Endothelial cell of umbilical vein (primary cell): Measurements from ENCODE around the gene ADSS1. TPM values are rescaled to one million over a fixed set of nuclear protein-coding genes. Genes with fewer than 3 reads are reported as not detected.

Source experiments
- BruUV-seq: library from RNA; stranded (reverse); fragments of 400-500 nt; replicated peaks from 2 replicates; lab custom pipeline; 2021; lab: Mats Ljungman, UMichigan
- CTCF ChIA-PET: fragments of 300-600, 350-600 bp; sonication (Branson Sonifier 250); formaldehyde crosslinking; loops from one replicate; lab custom pipeline; 2021; ENCODE audit warnings: antibody characterized with exemption, inconsistent platforms; lab: Charles Lee
- POLR2A ChIA-PET: fragments of 300-600, 350-600 bp; sonication (Branson Sonifier 250); formaldehyde crosslinking; loops from one replicate; lab custom pipeline; 2021; ENCODE audit warnings: antibody characterized with exemption, inconsistent platforms; lab: Charles Lee
- DNase-seq: peaks from one replicate; pipeline ENCODE4 v3.0.0-alpha.2; 2011; ENCODE audit warnings: low read depth, low spot score
- FAIRE-seq: peaks from 2 replicates; lab custom pipeline; 2011; peaks lifted over from hg19 to GRCh38; lab: Jason Lieb, UNC
- H2AFZ ChIP-seq: 2 replicates; pipeline ENCODE4 v1.6.0; 2012; ENCODE audit warnings: low read depth, low read length, control low read depth, inconsistent platforms
- H3K27ac ChIP-seq: 2 replicates; pipeline ENCODE4 v1.5.1; 2011; ENCODE audit warnings: low read depth, mild to moderate bottlenecking, control low read depth, low read length, moderate library complexity; ENCODE audit not compliant: insufficient read depth
- H3K27me3 ChIP-seq, 2 experiments: 2 replicates each; pipeline versions ENCODE4 v1.6.0 to v1.6.1; 2011; ENCODE audit warnings: low read length in 2 of 2, mixed read lengths in 1 of 2; ENCODE audit not compliant: control insufficient read depth in 2 of 2, insufficient read depth in 2 of 2
- H3K36me3 ChIP-seq, 2 experiments: 2 replicates in 1 of 2; 3 replicates in 1 of 2; pipeline ENCODE4 v1.5.1; 2011; ENCODE audit warnings: low read length in 2 of 2, mild to moderate bottlenecking in 1 of 2, moderate library complexity in 1 of 2; ENCODE audit not compliant: control insufficient read depth in 2 of 2, insufficient read depth in 2 of 2; ENCODE audit errors: extremely low read depth in 1 of 2
- H3K4me1 ChIP-seq: 3 replicates; pipeline ENCODE4 v1.5.1; 2011; ENCODE audit warnings: mild to moderate bottlenecking, low read length; ENCODE audit not compliant: control insufficient read depth, insufficient read depth; ENCODE audit errors: extremely low read depth
- H3K4me2 ChIP-seq: 2 replicates; pipeline ENCODE4 v1.6.1; 2011; ENCODE audit warnings: low read length, control low read depth, mixed read lengths; ENCODE audit not compliant: insufficient read depth
- H3K4me3 ChIP-seq, 3 experiments: fragments of 200-600 bp in 1 of 3; sonication (generic), shearing (Covaris generic) in 1 of 3; replicated peaks in 1 of 3; 2 replicates each; pipeline ENCODE4 v1.5.1; 2011 to 2016; ENCODE audit warnings: control low read depth in 3 of 3, low read length in 3 of 3, mild to moderate bottlenecking in 2 of 3, inconsistent platforms in 1 of 3, low read depth in 1 of 3, moderate library complexity in 1 of 3; ENCODE audit not compliant: insufficient read depth in 1 of 3
- H3K79me2 ChIP-seq: 2 replicates; pipeline ENCODE4 v1.6.0; 2012; ENCODE audit warnings: low read length, inconsistent platforms; ENCODE audit not compliant: control insufficient read depth, insufficient read depth
- H3K9ac ChIP-seq: replicated peaks from 2 replicates; pipeline ENCODE3; 2011; ENCODE audit warnings: low read length, control low read depth; ENCODE audit not compliant: insufficient read depth; ENCODE audit errors: extremely low read depth
- H3K9me1 ChIP-seq: replicated peaks from 3 replicates; pipeline ENCODE4 v1.6.0; 2011; ENCODE audit warnings: mild to moderate bottlenecking, low read length; ENCODE audit not compliant: control insufficient read depth, insufficient read depth; ENCODE audit errors: extremely low read depth
- H3K9me3 ChIP-seq: replicated peaks from 2 replicates; pipeline ENCODE4 v1.5.1; 2012; ENCODE audit warnings: low read length, inconsistent platforms; ENCODE audit not compliant: control insufficient read depth, insufficient read depth
- H4K20me1 ChIP-seq: replicated peaks from 2 replicates; pipeline ENCODE3; 2011; ENCODE audit warnings: mild to moderate bottlenecking, low read length; ENCODE audit not compliant: control insufficient read depth, insufficient read depth; ENCODE audit errors: extremely low read depth
- CTCF ChIP-seq, 2 donors: IDR thresholded peaks; 1 replicate in 1 of 2; 2 replicates in 1 of 2; pipeline ENCODE4 v1.5.1; 2011; ENCODE audit warnings: low read length in 2 of 2, mild to moderate bottlenecking in 2 of 2, moderate library complexity in 2 of 2, control low read depth in 1 of 2, inconsistent platforms in 1 of 2, low read depth in 1 of 2; ENCODE audit not compliant: insufficient read depth in 1 of 2; ENCODE audit errors: extremely low read depth in 1 of 2
- EZH2 ChIP-seq: IDR thresholded peaks from 2 replicates; pipeline ENCODE4 v1.6.1; 2012; ENCODE audit warnings: borderline replicate concordance, low read depth, mild to moderate bottlenecking, moderate library complexity, low read length, inconsistent platforms; ENCODE audit not compliant: severe bottlenecking
- FOS ChIP-seq: IDR thresholded peaks from 2 replicates; pipeline ENCODE4 v1.6.1; 2011; ENCODE audit warnings: mild to moderate bottlenecking, low read length, moderate library complexity, borderline replicate concordance; ENCODE audit not compliant: insufficient read depth
- GATA2 ChIP-seq: IDR thresholded peaks from 2 replicates; pipeline ENCODE4 v1.7.0; 2011; ENCODE audit warnings: low read depth, mild to moderate bottlenecking, moderate library complexity, mixed read lengths, low read length; ENCODE audit not compliant: insufficient read length, insufficient read depth
- JUN ChIP-seq: IDR thresholded peaks from 2 replicates; pipeline ENCODE4 v1.6.1; 2011; ENCODE audit warnings: borderline replicate concordance, low read depth; ENCODE audit not compliant: insufficient read length, insufficient read depth
- MAX ChIP-seq: IDR thresholded peaks from 2 replicates; pipeline ENCODE4 v1.6.1; 2011; ENCODE audit not compliant: insufficient read depth, insufficient read length
- MYC ChIP-seq: IDR thresholded peaks from one replicate; pipeline ENCODE4 v1.6.1; 2011; ENCODE audit warnings: mild to moderate bottlenecking, low read depth, low read length
- POLR2A ChIP-seq: IDR thresholded peaks from 2 replicates; pipeline ENCODE4 v1.6.1; 2012; ENCODE audit warnings: low read depth, mild to moderate bottlenecking, control low read depth, low read length
- POLR2AphosphoS5 ChIP-seq: IDR thresholded peaks from 2 replicates; pipeline ENCODE4 v1.6.1; 2012; ENCODE audit warnings: low read depth, mild to moderate bottlenecking, control low read depth, low read length, moderate library complexity; ENCODE audit not compliant: insufficient read depth
- dilution Hi-C: fragments of 300-500 bp; cut with MboI; formaldehyde crosslinking; loops from one replicate; pipeline ENCODE4 v1.15.0; 2019; ENCODE audit warnings: low sequenced_read_pairs; ENCODE audit not compliant: extremely low pct_ligation_motif_present
- intact Hi-C: fragments of 100-400 bp; cut with micrococcal nuclease; formaldehyde crosslinking; loops from one replicate; pipeline ENCODE4 v1.10.0; 2022
- polyA plus RNA-seq, 4 experiments: library from polyadenylated mRNA; depleted of rRNA in 3 of 4; stranded (reverse) in 3 of 4; unstranded in 1 of 4; fragments of >200 nt; gene quantifications; 2 replicates each; pipeline versions ENCODE4 v1.2.1 to v1.2.3, GENCODE V29; 2011 to 2012; ENCODE audit warnings: missing spikeins in 1 of 4
- total RNA-seq: library from RNA; stranded (reverse); gene quantifications from 2 replicates; pipeline ENCODE4 v1.2.3, GENCODE V29; 2021

The ADSS1 gene
- total and polyA plus RNA-seq, 2 donors (not counting 3 experiments of a cell fraction or from before 2014, with no cell fraction given) = 1.9 TPM

- H3K27me3 ChIP-seq = no peaks in the 10 kb centered on the region
- H3K4me3 ChIP-seq = no peak overlapping the region
- dilution Hi-C loops (no loop called here), intact Hi-C loops (no loop called here)
- no peaks in the 10 kb centered on the region for H3K9me1 ChIP-seq
- FAIRE-seq (peak; percentile 42), DNase-seq (no peak)
- H3K4me2 ChIP-seq = no peak overlapping the region
- no TSS peak for BruUV-seq
- no peaks in the 10 kb centered on the region for H3K79me2 ChIP-seq
- peak overlapping the region; percentile 64 for H3K27ac ChIP-seq
- H3K4me1 ChIP-seq = peaks cover 19% of the 10 kb centered on the region
- H3K9me3 ChIP-seq = no peaks in the 10 kb centered on the region
- H3K36me3 ChIP-seq = no peaks in the 10 kb centered on the region
- ChIA-PET POLR2A (interaction anchor here (1.9 kb wide), 1 partner anchor 17 kb away, joined by 6 read pairs; the partner anchor contains the start of gene SIVA1), CTCF (interaction anchor here (0.9 to 4.1 kb wide), 5 partner anchors 9 to 28 kb away, joined by 3 to 11 read pairs (median 5); no protein-coding TSS in a partner anchor)
- no peaks in the 10 kb centered on the region for H4K20me1 ChIP-seq
- H2AFZ ChIP-seq = peak overlapping the region; percentile 93
- TF ChIP-seq JUN (no peak), POLR2A (no peak), POLR2AphosphoS5 (no peak), EZH2 (no peak), MYC (no peak), GATA2 (no peak), CTCF (IDR thresholded peaks at IDR 0.05; ENCODE audit: extremely low read depth in 1 of 2, insufficient read depth in 1 of 2, low read depth in 1 of 2, low read length in 2 of 2) (no peak), MAX (no peak), FOS (no peak)
- H3K9ac ChIP-seq = no peak overlapping the region
Measured at GRCh38 chr14:104734991-104735779, 11.2 kb downstream of the ADSS1 start.
